GM19025 (cell line): Measurements from ENCODE around the gene PPM1M.

ENCODE experiments used
- ATAC-seq: cut with Tn5 transposase; IDR thresholded peaks from one replicate; pipeline ENCODE4 v1.9.1; 2021; ENCODE audit warnings: mild to moderate bottlenecking, low read depth, moderate library complexity; ENCODE audit not compliant: unreplicated experiment

PPM1M gene, protein sequence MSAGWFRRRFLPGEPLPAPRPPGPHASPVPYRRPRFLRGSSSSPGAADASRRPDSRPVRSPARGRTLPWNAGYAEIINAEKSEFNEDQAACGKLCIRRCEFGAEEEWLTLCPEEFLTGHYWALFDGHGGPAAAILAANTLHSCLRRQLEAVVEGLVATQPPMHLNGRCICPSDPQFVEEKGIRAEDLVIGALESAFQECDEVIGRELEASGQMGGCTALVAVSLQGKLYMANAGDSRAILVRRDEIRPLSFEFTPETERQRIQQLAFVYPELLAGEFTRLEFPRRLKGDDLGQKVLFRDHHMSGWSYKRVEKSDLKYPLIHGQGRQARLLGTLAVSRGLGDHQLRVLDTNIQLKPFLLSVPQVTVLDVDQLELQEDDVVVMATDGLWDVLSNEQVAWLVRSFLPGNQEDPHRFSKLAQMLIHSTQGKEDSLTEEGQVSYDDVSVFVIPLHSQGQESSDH

GRCh38 chr3:52245322-52246263, at the start of gene PPM1M:
TSS of gene PPM1M (plus strand) at chr3:52245759. CDS start at chr3:52245825, 66 bp downstream.
- ATAC-seq, result no peak

DNA sequence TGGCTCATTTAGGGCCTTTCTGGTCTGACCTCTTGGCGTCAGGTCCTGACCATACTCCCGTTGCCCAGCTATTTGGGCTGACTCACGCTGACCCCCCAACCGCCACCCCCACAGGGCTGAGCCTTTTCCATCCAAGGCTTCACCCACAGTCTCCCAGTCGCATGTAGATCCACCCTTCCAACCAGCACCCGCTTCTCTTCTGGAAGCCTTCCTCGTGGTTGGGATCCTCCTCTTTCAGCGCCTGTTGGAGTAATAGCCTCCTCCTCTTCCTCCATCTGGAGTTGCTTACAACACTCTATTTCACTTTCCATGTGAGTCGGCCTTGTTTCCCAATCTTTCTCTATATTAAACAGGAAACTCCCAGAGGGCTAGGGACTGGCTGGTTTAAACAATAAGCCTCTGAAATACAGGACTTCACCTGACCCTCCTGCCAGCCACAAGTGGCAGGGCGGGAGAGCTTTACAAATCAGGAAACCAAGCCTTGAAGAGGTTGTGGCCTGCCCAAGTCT, 49.7 kb upstream of the PPM1M start:
- no peak for ATAC-seq

GRCh38 chr3:52196977-52197376, 48.6 kb upstream of the PPM1M start:
- no peak for ATAC-seq

DNA sequence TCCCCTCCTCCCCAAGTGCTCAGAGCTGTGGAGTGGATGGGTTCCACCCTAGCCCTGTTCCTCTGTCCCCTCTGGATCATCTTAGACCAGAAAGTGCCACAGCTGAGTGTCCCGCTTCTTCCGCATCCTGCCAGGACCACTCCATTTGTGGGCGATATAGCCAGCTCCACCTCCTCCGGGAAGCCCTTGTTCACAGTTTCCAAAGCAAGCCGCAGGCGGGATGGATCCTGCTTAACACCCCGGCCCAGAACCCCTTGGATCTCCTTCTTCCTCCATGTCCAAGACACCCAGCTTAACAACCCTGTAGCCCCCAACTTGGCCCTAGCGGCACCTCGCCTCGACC, 48.1 kb upstream of the PPM1M start:
- ATAC-seq, result no peak

DNA sequence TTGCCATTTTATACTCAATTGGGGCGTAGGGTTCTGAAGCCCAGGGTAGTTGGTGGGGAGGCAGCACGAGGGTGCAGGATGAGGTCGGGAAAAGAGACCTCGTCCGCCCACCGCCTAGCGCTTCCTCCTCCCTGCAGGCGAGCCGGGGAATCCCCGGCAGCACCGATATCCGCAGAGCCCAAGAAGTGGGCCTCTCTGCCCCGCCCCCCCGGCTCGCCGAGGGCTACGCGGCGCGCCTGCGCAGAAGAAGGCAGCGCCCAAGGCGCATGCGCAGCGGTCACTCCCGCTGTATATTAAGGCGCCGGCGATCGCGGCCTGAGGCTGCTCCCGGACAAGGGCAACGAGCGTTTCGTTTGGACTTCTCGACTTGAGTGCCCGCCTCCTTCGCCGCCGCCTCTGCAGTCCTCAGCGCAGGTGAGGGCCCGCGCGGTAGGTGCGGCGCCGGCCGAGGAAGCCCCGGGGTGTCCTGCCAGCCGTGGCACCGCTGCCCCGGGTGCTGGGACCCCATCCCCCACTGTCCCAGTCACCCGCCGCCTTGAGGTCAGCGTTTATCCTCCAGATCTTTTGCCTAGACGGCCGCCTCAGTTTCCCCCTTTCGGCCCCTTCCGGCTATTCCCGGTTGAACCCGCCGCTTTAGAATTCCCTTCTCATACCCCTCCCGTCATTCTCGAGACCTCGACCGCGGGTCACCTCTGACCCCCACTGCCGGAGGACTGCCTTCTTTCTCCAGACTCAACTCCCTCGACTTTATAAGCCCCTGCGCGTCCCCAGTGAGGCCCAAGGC, 47.5 kb upstream of the PPM1M start, which contains the start of gene ALAS1:
TSS of gene ALAS1 (plus strand) at position 319 of the 784 bp plus-strand sequence. CDS start 1,082 bp downstream, outside the sequence.
- peak; percentile 83 for ATAC-seq

DNA sequence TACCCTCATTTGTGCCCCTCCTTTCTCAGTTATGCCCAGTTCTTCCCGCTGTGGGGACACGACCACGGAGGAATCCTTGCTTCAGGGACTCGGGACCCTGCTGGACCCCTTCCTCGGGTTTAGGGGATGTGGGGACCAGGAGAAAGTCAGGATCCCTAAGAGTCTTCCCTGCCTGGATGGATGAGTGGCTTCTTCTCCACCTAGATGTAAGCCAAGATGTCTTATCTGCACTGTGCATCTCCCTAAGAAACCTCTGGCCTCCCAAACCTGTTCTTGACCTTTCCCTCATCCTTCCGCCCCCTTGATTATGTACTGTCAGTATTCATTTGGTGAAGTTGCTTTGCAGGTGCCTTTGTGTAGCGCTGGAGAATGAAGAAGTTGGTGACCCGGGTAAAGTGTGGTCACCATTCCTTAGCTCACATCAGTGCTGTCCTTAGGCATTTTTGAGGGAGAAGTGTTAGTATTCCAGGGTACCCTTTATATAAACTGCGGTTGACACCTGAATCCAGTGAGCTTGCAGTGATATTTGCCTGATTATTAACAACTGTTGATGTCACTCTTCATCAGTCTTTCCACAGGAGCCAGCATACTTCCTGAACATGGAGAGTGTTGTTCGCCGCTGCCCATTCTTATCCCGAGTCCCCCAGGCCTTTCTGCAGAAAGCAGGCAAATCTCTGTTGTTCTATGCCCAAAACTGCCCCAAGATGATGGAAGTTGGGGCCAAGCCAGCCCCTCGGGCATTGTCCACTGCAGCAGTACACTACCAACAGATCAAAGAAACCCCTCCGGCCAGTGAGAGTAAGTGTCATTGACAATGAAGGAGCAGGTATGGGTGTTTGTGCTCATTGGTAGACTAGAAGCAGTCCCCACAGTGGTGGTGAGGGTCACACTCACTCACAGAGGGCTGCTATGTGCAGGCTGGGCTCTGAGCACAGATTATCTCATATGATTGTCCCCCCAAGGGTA, 46.6 kb upstream of the PPM1M start:
- no peak for ATAC-seq

DNA sequence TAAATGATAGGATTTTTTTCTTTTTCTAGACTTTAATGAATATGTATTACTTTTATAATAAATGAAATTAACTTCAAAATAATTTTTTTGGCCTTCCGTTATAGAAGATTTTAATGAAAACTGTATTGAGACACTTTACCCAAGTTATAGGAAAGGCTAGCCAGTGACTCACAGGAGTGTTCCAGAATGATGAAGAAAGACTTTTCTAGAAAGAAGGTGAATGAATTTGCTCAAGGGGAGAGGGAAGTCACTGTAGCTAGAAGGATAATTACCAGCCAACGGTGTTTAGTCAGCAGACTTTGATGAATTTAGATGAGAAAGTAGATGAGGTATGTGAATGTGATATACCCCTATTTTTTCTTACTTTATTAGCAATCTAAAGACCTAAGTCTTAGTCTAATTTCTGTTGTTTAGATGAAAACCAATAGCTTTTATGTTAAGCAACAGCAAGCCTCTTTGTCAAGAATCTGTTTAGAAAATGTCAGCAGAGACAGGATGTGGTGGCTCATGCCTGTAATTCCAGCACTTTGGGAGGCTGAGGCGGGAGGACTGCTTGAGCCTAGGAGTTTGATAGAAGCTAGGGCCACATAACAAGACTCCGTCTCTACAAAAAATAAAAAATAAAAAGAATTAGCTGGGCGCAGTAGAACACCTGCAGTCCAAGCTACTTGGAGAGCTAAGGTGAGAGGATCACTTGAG, 44.4 kb upstream of the PPM1M start:
- ATAC-seq, result no peak

GRCh38 chr3:52202384-52203077, 43.0 kb upstream of the PPM1M start:
- ATAC-seq, result no peak

- ATAC-seq, result no peak
Measured at GRCh38 chr3:52203701-52204100, 41.9 kb upstream of the PPM1M start.

DNA sequence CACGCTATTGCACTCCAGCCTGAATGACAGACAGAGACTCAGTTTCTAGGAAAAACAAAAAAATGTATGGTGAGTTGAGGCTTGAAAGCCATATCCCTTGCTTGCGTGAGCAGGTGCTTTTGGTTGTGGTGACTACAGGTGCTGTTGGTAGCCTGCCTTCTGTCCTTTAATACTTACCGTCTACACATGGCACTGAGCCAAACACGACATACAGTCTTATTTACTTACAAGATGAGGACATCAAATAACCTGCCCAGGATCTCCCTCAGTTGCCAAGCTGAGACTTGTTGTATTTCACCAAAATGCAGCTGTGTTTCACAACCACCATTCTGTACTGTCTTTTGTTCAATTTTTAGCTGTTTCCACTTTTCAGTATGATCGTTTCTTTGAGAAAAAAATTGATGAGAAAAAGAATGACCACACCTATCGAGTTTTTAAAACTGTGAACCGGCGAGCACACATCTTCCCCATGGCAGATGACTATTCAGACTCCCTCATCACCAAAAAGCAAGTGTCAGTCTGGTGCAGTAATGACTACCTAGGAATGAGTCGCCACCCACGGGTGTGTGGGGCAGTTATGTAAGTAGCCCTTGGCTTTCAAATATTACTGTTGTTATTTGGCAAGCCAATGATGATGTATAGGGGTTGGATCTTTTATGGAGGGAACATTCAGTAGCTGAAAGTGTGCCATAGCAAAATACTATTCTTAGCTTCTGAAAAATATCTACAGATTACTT, 41.1 kb upstream of the PPM1M start:
- no peak for ATAC-seq

- ATAC-seq, result no peak
Measured at GRCh38 chr3:52205727-52206372, 39.7 kb upstream of the PPM1M start.

DNA sequence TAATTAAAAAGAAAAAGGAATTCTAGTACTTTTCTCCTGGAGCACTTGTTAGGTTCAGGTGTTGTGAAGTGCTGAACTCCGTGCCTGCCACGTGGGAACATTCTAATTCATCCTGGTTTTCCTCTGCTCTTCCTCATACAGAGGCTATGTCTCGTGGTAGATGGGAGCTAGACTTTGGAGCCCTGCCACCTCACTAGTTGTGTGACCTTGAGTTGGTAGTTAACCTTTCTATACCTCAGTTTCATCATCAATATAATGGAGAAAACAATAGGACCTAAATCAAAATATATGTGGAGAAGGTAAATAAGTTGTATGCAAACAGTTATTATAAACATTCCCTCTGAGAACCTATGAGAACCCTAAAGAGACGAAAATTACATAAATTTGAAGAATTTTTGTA, 37.0 kb upstream of the PPM1M start:
- ATAC-seq, result no peak

GRCh38 chr3:52210037-52210436, 35.5 kb upstream of the PPM1M start:
- ATAC-seq, result no peak

GRCh38 chr3:52210550-52211046, 35.0 kb upstream of the PPM1M start:
- ATAC-seq, result no peak

- ATAC-seq, result no peak
Measured at GRCh38 chr3:52211268-52211891, 34.2 kb upstream of the PPM1M start.

DNA sequence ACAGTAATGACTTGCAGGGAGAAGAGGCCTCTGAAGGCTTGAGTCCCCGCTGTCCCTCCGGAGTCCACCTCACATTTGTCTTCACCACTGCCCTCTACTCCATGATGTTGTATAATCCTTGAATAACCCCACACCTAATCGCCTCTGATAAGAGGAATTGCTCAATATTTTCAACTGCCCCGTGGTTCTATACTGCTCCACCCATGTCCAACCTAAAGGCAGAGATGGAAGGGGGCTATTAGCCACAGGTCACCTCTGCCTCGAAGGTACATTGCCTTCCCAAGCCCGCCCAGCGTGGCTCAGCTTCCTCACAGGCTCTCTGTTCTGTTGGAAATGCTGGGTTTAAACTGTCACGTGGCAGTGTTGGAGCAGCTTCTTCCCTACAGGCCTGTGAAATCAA, 32.6 kb upstream of the PPM1M start:
- no peak for ATAC-seq
